HK-2 (cell line): Measurements from ENCODE around the gene FNTB.

Experiments
- DNase-seq: peaks from one replicate; pipeline ENCODE4 v3.0.0-alpha.2; 2018; ENCODE audit not compliant: unreplicated experiment

FNTB gene

DNA sequence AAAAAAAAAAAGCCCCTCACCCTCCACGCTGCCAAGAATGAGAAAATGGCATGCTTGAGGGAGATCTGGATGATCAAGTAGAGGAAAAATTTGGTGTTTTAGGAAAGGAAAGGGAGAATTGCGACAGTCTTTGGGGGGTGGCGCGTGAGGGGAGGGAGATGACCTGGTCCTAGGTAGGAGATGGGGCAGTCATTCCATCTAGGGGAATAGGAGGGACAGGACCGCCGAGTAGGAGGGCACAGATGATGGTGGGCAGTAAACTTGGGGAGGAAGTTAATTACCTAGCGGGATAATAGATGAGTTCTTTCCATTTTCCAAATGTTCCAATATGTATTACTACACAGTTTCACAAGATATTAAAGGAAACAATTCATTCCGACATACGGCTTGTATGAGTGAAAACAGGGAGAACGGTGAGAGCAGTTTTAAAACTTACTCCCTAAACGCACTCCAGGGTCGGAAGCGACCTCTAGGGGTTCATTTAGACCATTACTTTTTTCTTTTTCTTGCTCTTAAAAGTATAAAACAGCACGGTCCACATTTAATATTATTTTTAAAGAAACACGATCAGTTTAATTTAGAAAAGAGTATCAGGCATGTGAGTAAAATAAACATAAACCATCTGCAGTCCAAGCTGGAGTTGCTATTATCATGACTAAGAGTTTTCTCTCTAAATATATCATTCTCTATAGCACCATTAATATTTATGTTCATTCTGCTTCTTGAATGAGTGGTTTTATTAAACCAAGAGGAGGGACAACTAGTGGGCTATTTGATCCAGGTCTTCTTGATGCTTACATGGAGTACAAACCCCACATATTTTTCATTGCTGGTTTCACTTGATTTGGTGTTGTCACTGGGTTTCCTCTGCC lies 3.0 kb upstream of the FNTB start:
- no peak for DNase-seq

DNA sequence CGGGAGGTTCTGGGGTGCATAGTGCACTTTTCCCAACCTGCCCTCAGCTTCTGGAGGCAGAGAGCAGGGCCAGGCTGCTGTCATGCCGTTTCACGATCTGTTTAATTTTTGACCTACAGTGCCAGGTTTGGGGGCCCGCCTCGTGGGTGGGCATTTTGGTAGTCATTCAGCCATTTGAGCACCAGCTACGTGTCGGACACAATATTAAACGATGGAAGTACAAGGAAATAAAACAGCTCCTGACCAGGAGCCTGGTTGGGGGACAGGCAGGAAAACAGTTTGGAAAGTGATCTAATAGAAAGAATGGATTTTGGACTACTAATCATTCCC lies 708 bp downstream of the FNTB start:
- DNase-seq: no peak

DNA sequence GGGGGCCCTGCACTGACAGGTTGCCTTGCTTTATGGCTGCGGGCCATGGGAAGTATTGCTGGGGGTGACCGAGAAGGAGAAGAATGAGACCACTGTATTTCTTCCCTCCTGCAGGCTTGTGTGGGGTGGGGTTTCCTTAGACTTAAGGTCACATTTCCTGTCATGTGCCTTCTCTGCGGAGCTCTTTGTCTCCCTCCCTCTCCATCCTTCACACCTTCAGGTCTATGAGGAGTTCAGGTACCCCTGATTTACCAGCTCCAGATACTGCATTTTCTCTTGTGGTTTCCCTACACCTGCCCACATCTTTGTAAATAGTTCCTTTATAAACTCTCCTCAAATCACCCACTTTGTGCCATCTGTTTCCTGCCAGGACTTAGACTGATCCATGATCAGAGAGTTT lies 3.6 kb downstream of the FNTB start:
- DNase-seq: no peak

DNA sequence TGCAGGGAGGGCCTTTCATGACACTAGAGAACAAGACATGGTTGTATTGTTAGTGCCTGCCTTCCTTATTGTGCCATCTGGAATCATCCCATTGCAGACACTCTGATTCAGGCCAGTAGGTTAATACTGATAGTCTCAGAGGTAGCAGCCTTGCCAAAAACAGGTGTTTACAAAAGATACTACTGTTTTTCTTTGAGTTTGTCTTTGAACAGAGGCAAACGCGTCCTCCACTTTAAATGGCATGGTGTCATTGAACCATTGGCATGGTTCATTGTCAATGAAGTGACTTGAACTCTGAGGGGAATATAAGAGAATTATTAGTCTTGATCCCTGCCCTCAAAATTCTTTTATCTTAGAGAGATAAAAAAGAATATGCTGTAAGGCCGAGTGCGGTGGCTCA lies 4.2 kb downstream of the FNTB start:
- no peak for DNase-seq

DNA sequence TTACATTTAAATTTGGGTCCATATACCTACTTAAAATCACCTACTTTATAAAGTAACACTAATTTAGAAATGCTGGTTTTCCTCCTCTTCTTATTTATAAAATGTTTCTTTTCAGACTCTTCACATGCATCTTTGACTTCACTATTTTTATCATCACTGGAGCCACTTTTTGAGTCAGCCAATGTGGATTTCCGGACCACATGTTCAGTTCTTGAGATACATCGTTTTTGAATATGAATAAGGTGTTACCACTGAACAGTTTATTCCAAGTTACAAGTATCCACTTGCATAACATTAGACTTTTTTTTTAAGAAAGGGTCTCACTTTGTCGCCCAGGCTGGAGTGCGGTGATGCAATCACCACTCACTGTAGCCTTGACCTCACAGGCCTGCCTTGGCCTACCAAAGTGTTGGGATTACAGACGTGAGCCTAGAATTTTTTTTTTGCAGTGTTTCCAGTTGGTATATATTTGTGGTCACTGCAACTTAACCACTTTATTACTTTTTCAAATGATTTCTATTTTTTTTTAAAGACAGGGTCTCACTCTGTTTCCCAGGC lies 5.7 kb downstream of the FNTB start:
- no peak for DNase-seq

DNA sequence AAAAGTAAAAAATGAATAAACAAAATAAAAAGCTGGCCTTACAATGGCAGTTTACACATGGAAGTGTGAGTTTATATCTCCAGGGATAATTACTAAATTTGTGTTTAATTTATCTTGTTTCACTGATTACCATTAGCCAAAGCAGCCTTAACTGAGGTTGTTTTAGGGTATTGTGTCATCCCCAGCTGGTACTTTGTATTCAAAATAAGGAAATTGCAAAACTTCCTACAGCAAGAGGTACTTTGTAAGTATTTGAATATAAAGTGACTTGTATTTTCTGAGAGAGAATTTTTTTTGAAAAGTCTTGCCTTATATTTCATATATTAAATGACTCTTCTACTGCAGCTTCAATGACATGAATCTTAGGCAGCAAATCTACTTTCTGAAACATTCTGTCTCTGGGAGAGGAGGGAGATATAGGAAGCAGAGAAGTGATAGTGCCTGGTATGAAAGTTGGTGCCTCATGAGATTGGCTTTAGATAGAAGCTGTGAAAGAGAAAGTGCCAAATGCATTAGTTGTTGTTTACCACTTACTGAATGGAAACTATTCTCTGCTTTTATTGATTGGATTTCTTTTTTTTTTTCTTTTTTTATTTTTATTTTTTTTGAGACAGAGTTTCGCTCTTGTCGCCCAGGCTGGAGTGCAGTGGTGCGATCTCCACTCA lies 6.7 kb downstream of the FNTB start:
- DNase-seq: no peak

DNA sequence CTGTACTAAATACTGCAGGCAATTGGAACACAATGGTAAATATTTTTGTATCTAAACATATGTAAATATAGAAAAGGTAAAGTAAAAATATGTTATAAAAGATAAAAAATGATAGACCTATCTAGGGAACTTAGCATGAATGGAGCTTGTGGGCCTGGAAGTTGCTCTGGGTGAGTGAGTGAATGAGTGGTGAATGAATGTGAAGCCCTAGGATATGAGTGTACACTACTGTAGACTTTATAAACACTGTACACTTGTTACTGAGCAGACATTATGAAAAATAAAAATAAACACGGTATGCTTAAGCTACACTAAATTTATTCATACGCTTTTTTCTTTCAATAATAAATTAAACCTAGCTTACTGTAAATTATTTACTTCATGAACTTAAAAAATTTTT lies 7.8 kb downstream of the FNTB start:
- no peak for DNase-seq

DNA sequence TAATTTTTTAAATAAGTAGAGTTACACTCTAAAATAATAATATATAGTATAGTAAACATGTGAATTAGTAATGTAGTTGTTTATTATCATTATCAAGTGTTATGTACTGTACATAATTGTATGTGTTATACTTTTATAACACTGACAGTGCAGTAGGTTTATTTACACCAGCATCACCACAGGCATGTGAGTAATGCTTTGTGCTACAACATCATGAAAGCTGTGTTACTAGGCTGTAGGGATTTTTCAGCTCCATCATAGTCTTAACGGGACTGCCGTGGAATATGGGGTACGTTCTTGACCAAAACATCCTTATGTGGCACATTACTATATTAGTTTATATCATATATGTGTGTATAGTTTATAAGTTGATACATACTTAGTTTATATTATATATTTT lies 8.6 kb downstream of the FNTB start:
- no peak for DNase-seq

DNA sequence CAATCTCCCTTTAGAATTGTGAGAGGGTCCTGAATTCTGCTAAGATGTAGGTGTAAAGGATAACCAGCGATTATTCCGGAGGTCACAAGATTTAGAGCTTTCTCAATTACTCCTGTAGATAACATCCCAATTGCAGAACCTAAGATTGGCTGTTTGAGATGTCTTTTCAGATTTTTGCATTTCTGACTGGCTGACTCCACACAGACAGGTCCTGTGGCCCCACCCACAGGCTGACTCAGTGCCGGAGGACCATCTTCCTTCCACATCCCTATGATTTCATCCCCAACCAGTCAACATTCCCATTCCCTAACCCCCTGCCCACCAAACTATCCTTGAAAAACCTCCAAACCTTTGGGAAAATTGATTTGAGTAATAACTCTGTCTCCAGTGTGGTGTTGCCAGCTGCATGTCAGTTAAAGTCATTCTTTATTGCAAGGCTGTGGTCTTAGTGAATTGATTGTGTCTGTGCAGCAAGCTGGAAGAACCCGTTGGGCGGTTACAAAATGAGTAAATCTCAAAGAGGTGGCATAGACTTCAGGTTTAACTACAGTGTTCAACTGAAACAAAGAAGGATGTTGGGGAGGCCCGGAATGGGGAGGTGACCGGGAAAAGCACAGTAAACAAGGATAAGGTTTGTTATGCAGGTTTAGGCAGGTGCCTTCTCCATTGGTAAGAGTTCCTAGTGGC lies 10.6 kb downstream of the FNTB start:
- DNase-seq: no peak

DNA sequence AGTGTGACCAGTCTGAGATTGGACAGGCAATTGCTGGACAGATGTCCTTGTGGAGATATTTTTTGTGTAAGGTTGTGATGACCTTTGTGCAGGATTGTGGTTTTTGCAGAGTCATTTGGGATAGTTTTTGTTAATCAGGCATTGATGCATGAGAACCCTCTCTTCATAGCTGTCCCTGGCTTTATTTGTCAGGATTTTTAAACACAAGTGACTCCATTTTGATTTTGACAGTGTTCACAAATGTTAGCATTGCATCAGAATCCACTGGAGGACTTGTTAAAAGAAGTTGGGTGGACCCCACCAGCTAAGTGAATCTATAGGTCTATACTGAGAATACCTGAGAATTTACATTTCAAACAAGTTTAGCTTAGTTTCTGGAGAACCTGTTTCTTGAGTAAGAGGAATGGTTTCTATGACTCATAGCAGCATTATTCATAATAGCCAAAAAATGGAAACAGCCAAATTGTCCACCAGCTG lies 11.8 kb downstream of the FNTB start:
- no peak for DNase-seq

DNA sequence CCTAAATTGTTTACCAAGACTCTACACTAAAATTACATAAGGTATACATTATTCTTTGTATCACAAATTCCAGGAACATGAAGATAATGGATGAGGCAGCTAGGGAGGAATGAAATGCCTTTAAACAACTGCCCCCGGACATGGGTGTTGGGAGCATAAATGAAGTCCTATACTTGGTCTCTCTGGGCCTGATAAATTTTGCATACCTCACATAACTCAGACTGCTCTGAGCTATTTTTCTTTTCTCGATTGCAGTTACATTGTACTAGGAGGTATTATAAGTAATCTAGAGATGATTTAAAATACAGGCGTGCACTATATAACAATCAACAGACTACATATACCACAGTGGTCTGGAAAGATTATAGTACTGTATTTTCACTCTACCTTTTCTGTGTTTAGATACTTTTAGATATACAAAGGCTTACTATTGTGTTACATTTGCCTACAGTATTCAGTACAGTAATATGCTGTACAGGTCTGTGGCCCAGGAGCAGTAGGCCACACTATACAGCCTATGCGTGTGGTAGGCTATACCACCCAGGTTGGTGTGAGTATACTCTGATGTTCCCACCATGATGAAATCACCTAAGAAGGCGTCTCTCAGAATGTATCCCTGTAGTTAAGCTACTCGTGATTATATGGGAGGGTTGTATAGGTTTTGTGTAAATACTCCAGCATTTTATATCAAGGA lies 14.3 kb downstream of the FNTB start:
- no peak for DNase-seq

DNA sequence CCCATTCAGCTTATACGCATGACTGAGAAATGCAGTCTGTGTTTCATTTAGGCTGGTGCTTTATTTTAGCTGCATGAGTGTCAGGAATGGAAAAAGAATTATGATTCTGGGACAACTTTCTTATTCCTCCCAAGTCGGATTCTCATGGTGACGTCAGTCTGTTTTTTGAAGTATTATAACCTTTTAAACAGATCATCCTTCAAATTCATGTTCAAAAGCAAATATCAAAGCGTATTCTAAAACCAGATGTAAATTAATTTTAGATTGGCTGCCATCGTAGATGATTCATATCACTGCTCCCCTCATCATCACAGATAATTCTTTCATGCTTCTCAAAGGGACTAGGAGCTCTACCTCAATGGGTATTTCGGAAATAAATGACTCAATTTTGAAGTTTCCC lies 15.0 kb downstream of the FNTB start:
- no peak for DNase-seq

DNA sequence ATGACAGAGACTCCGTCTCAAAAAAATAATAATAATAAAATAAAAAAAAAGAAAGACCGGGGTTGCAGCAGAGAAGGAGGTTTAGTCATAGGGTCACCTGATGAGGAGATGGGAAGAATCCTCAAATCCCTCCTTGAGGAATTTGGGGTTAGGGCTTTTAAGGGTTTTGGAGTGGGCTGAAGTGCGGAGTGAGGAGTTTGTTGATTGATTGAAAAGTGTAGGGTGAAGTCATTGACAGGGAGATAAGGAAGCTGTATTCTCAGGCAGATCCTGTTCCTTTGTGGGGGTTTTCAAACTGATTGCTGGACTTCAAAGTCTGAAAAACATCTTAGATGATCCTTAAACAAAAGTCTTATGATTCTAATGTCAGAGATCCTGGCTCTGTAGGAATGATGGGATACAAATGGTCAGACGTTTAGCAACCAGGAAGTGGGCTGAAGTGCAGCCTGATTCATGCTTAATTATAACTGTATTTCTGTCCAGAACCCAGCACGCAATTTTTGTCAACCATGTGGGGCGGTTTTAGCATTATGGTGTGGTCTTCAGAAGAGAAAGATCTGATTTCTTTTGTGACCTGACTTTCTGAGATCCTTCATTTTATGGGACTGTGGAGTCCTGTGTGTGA lies 16.0 kb downstream of the FNTB start:
- no peak for DNase-seq

DNA sequence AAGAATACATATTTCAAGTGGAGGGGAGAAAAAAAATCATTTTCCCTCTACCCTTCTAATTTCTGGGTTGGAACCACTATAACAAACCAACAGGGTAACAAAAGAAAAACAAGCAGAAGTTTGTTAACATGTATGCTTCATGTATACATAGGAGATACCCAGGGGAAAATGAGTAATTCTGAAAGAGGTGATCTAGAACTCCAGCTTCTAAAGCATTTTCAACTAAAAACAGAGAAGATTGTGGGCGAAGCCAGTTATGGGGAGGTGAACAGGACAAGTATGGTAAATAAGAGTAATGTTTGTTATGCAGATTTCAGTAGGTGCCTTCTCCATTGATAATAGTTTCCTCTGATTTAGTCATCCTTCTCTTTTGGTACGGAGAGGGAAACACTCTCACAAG lies 16.7 kb downstream of the FNTB start:
- no peak for DNase-seq

DNA sequence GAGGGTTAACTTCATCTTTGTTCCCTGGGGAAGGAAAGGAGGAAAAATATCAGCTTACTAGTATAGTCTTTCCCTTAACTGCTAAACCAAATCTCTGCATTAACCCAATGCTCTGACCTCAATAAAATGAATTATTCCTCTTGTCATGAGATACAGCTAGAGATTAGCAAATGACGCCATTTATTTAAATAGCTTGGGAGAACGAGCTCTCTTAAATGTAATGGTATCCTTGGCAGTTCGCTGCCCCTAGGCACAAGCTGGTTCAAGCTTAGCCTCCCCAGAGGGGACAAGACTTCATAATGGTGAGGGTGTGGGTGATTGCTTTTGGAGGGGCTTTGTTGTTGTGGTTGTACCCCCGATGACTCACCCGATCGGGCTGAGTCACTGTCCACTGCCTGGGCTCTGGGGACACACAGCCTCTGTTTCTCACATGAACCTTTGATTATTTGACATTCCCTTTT lies 19.6 kb downstream of the FNTB start:
- no peak for DNase-seq

DNA sequence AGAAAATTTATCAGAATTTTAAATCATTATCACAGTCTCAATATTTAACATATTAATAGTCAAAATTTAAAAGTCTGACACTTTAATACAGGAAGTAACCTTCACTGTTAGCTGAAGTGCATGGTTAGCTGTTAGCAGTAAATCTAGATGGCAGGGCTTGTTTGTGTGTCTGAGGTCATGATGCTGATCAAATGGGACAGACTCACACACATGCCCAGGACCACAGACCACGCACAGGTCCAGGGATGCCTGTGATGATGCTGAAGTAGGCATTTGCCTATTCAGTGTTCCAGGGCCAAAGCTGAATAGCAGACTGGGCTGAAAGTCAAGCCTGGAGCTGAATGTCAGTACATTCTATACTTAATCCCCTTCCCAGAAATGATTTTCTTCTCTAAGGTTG lies 20.5 kb downstream of the FNTB start:
- no peak for DNase-seq

DNA sequence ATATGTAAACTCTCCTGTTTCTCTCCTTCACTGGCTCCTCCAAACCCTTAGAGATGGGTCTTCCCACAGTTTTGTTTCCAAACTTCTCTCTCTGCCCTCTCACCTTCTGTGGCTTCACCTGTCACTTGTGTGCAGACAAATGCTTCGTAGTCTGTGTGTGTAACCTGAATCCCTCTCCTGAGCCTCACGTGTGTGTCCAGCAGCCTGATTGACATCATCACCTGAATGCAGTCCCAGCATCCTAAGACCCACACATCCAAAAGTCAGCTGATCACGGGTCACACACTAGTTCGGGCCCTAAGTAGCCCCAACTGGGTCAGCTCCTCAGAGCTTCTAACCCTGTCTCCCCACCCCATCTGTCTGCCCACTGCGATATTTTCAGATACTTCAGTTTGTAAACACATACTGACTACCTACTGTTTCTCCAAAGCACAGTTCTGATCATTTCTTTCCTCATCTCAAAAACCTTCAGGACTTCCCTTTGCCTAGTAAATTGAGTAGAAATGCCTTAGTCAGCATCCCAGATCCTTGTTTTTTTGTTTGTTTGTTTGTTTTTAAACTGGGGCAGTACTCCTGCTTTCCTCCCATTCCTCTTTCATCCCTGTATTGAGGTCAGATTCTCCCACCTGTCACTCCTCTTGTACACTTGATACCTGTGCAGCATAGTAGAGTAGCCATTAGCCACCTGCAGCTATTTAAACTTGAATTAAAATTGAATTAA lies 23.7 kb downstream of the FNTB start:
- DNase-seq: no peak

DNA sequence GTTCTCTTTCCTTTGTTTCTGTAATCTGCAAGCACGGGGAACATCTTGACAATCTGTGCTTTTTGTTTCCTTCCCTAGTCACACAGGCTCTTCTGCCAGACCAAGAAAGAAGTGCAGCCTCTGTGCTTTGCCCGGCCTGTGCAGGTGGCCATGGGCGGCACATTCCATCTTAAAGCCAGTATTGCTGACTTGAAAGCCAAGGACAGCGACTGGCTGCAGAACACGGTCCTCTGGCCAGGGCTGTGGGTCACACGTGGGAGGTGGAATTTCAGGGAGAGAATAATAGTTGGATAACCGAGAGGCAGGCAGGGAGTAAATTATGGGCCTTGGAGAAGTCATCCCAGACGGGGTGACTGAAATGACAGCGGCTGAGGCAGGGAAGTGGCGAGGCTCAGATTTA lies 24.8 kb downstream of the FNTB start:
- DNase-seq: no peak

DNA sequence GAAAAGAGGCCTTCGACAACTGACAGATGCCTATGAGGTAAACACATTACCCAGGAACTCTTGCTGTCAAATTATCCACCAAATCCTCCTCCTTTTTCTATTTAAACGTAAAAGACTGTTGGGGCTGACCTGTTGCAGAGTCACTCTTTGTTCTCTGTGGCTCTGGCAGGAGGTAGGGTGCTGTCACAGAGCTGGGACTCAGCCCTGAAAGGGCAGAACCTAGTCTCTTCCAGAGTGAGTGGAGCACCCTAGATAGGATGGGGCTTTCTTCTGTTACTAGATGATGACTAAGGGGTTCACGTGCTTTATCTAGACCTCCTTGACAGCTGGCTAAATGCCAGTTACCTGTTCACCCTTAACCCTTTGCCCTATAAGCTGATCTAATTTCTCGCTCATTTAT lies 25.7 kb downstream of the FNTB start:
- DNase-seq: no peak

DNA sequence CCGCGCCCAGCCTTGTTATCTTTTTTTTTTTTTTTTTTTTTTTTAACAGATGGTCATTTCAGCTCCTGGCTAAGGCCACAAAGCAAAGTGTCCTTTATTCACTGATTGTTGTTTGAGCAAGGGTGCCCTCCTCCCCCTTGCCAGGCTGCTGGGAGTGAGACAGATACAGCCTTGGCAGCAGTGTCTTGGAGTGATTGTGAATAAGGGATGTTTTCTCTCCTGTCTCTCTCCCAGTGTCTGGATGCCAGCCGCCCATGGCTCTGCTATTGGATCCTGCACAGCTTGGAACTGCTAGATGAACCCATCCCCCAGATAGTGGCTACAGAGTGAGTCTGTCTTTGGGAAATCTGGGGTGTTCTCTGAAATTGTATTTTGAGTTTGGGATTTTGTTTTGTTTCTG lies 28.7 kb downstream of the FNTB start:
- DNase-seq: no peak

DNA sequence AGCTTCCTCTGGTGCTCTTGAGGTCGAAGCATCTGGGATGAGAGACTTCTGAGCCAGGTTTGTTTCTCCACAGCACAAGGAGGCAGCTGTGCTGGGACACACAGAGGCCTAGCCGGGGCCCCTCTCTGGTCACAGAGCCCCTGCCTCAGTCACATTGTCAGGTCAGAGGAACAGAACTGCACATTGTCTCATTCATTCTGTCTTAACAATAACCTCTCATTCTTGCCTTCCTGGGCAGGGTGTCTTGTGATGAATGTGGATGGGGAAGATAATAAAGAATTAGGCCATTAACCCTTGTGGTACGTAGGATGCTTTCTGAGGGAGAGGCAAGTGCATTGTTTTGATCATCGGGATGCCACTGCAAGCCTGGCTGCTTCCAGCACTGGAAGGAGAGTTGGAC lies 29.8 kb downstream of the FNTB start:
- no peak for DNase-seq
